Amniotic epithelial cell (primary cell): ENCODE measurements around the gene EDN3.

ENCODE experiments used
- DNase-seq: peaks from one replicate; pipeline ENCODE4 v3.0.0-alpha.2; 2010; ENCODE audit warnings: low read depth

EDN3 gene

DNA sequence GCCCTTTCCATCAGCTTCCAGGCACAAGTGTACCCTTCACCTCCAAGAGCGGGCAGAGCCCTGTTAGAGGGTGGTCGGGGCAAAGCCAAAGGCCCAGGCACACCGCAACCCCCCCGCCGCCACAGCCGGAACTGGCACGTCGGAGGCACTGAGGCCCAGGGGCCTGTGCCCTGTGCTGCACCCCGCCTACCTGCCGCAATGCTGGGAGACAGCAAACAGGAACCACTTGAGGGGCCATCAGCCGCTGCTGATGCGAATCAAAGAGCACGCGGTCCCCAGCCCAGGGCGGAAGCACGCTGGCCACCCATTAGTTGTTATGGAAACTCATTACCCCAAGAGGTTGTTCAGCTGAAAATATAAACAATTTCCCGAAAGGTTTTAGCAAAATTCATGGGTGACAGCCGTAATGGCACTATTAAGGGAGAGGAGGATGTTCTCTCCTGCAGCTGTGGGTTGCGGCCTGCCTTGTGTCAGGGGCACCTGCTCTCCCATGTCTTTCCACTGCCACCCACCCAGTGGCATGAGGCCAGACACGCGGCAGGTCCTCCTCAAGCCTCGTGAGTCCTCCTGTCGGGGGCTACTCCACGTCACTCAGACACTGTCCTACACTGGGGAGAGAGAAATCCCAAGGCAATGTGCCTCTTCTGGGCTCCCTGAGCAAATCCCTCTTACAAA is 65.3 kb downstream of the EDN3 start:
- no peak for DNase-seq

DNA sequence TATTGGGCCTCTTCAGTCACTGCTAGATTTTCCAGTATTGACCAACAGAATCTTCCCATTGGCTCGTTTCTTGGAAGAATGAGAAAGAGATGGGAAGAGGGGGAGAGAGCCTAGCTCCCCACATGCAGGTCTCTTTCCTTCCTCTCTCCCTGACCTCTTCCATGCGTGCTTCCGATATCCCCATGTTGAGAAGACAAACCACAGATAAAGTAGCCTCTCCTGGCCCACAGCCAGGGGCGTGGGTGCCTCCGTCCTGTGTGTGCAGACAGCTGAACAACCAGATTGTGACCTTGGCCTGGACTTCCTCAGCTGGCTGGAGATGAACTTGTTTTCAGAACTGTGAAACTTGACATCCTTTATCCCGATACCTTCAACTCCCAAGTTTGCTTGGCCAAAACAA is 71.0 kb downstream of the EDN3 start:
- DNase-seq = no peak

DNA sequence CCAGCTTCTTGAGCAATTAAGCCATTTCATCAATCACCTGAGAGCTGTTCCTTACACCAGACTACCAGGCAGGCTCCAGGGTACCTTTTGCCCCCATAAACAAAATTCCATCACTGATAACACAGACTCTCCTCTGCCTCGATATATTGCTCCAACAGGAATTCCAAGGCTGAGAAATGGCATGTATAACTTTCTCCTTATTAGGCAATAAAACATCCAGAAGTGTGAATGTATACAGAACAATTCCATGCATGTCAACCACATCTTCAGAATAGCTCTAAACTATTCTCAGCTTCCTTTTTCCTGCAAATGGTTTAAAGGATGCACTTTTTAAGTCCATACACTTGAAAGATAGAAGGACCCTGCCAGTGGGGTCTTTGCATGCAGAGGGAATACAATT is 73.8 kb downstream of the EDN3 start:
- no peak for DNase-seq

DNA sequence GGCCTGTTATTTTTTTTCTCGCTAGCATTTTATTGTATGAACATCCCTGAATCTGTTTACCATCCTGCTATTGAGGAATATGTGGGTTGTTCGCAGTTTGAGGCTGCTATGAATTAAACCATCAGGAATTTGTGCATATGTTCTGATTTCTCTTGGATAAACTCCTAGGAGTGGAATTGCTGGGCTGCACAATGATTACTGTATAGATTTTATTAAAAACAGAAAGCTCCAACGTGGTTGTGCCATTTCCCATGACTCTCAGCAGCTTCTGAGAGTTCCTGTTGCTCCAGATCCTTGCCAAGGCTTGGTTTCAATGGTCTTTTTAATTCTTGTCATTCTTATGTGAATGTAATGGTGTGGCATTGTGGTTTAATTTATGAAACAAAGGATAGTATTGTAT is 75.1 kb downstream of the EDN3 start:
- no peak for DNase-seq
